ENCODE data around the gene KRTAP10-10. TPM values are rescaled to one million over a fixed set of nuclear protein-coding genes. Genes with fewer than 3 reads are reported as not detected.
"Not testable (repeated sequence)": the region's sequence is repeated elsewhere in the genome, so short reads cannot be mapped to it uniquely, and the experiment has no call there.

The KRTAP10-10 gene
- total and polyA plus RNA-seq, 2 donors (not counting 1 experiment from before 2014, with no cell fraction given): not detected

DNA sequence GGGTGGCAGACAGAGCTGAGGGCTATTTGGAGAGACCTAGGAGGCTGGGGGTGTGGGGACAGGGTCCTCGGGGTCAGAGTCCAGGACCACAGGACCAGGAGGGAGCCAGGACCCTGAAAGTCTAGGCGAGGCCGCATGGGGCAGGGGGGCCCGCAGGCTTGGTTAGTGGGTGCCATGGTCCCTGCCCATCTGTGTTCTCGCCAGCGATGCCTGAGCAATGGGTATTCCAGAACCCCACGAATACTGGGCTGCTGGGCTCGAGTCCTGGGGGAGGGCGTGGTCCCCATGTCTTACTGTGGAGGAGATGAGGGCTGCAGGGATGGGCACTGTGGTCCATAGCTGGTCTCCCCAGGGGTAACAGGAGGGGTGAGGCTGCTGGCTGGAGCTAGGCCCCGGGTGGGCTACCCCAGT, 46.8 kb upstream of the KRTAP10-10 start:
- no peak for DNase-seq (ENCODE audit: low read depth in 2 of 2)

GRCh38 chr21:44590897-44591800, 46.0 kb upstream of the KRTAP10-10 start:
- not testable (repeated sequence) for H3K9me3 ChIP-seq (ENCODE audit: control insufficient read depth, insufficient read depth, low read depth, low read length); H3K4me2 ChIP-seq (ENCODE audit: extremely low read depth, insufficient read depth, low read length); H3K4me1 ChIP-seq (ENCODE audit: control insufficient read depth, extremely low read depth, insufficient read depth, low read length); H3K27ac ChIP-seq (ENCODE audit: insufficient read depth, low read length); H3K27me3 ChIP-seq (ENCODE audit: control insufficient read depth, insufficient read depth, low read length); H3K9ac ChIP-seq (ENCODE audit: insufficient read depth, low read length); H3K4me3 ChIP-seq (replicated peaks in 1 of 4; ENCODE audit: control extremely low read depth in 1 of 4, insufficient read depth in 1 of 4, low read depth in 3 of 4, low read length in 4 of 4); H2AFZ ChIP-seq (ENCODE audit: low read length); H3K36me3 ChIP-seq (ENCODE audit: control insufficient read depth, insufficient read depth, low read length); H4K20me1 ChIP-seq (ENCODE audit: control insufficient read depth, extremely low read depth, insufficient read depth, low read length); DNase-seq (ENCODE audit: low read depth in 2 of 2); H3K79me2 ChIP-seq (ENCODE audit: control insufficient read depth, insufficient read depth, low read length)

More for the DNA sequence above, 46.8 kb upstream of the KRTAP10-10 start:
- Histone ChIP-seq H3K4me1 (ENCODE audit: control insufficient read depth, extremely low read depth, insufficient read depth, low read length) (no peaks in the 10 kb centered on the region), H2AFZ (ENCODE audit: low read length) (no peak overlapping the region), H3K36me3 (ENCODE audit: control insufficient read depth, insufficient read depth, low read length) (no peaks in the 10 kb centered on the region), H4K20me1 (ENCODE audit: control insufficient read depth, extremely low read depth, insufficient read depth, low read length) (no peaks in the 10 kb centered on the region), H3K9ac (ENCODE audit: insufficient read depth, low read length) (no peak overlapping the region), H3K79me2 (ENCODE audit: control insufficient read depth, insufficient read depth, low read length) (no peaks in the 10 kb centered on the region), H3K4me2 (ENCODE audit: extremely low read depth, insufficient read depth, low read length) (no peak overlapping the region), H3K27ac (ENCODE audit: insufficient read depth, low read length) (no peak overlapping the region), H3K4me3 (replicated peaks in 1 of 4; ENCODE audit: control extremely low read depth in 1 of 4, insufficient read depth in 1 of 4, low read depth in 3 of 4, low read length in 4 of 4) (no peak overlapping the region), H3K27me3 (ENCODE audit: control insufficient read depth, insufficient read depth, low read length) (peaks cover 4% of the 10 kb centered on the region), H3K9me3 (ENCODE audit: control insufficient read depth, insufficient read depth, low read depth, low read length) (no peaks in the 10 kb centered on the region)
- no peak for TF ChIP-seq CTCF (conservative IDR thresholded peaks at IDR 0.05 in 1 of 2, IDR thresholded peaks at IDR 0.05 in 1 of 2; ENCODE audit: low read depth in 1 of 2, low read length in 2 of 2)
- no peak for TF ChIP-seq EZH2 (IDR thresholded peaks at IDR 0.05; ENCODE audit: low read length, missing control alignments)

DNA sequence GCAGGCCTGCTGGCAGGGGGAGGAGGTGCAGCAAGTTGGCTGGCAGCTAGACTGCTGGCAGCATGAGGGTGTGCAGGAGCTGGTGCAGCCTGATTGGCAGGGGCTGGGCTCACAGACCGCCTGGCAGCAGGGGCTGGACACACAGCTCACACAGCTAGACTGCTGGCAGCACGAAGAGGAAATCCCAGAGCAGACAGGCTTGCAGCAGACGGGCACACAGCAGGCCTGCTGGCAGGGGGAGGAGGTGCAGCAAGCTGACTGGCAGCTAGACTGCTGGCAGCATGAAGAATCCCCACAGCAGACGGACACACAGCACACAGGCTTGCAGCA, 45.4 kb upstream of the KRTAP10-10 start:
- not testable (repeated sequence) for H3K79me2 ChIP-seq (ENCODE audit: control insufficient read depth, insufficient read depth, low read length); H3K27ac ChIP-seq (ENCODE audit: insufficient read depth, low read length); H2AFZ ChIP-seq (ENCODE audit: low read length); DNase-seq (ENCODE audit: low read depth in 2 of 2); H3K27me3 ChIP-seq (ENCODE audit: control insufficient read depth, insufficient read depth, low read length); H3K4me1 ChIP-seq (ENCODE audit: control insufficient read depth, extremely low read depth, insufficient read depth, low read length); H3K9me3 ChIP-seq (ENCODE audit: control insufficient read depth, insufficient read depth, low read depth, low read length); H3K36me3 ChIP-seq (ENCODE audit: control insufficient read depth, insufficient read depth, low read length); H3K4me3 ChIP-seq (replicated peaks in 1 of 4; ENCODE audit: control extremely low read depth in 1 of 4, insufficient read depth in 1 of 4, low read depth in 3 of 4, low read length in 4 of 4); H4K20me1 ChIP-seq (ENCODE audit: control insufficient read depth, extremely low read depth, insufficient read depth, low read length); H3K9ac ChIP-seq (ENCODE audit: insufficient read depth, low read length); H3K4me2 ChIP-seq (ENCODE audit: extremely low read depth, insufficient read depth, low read length)

All from fibroblast of lung (primary cell).